K562 (cell line): ENCODE data around the gene CLSTN1. TPM values are rescaled to one million over a fixed set of nuclear protein-coding genes. Genes with fewer than 3 reads are reported as not detected.

ENCODE experiments used
- ATAC-seq: fragments of 200-7000 bp; cut with Tn5 transposase; 3 replicates; pipeline ENCODE4 v1.9.1; 2020; ENCODE audit warnings: moderate library complexity
- BruUV-seq: library from RNA; stranded (reverse); fragments of 400-500 nt; replicated peaks from 2 replicates; lab custom pipeline; 2021; lab: Mats Ljungman, UMichigan
- CTCF ChIA-PET: fragments of 300-600 bp; formaldehyde crosslinking; extraction: SDS; loops from one replicate; lab custom pipeline; 2021; ENCODE audit warnings: low intra/inter-chr PET ratio; lab: Yijun Ruan, JAX
- POLR2A ChIA-PET: fragments of 300-600, 350-650 bp; sonication (Branson Sonifier 250); formaldehyde crosslinking; extraction: SDS; loops from one replicate; lab custom pipeline; 2021; ENCODE audit warnings: antibody characterized with exemption, inconsistent platforms; lab: Yijun Ruan, JAX
- DNase-seq, 4 experiments: peaks; one replicate each; pipeline versions ENCODE4 v3.0.0 to v3.0.0-alpha.2; 2011 to 2018; ENCODE audit warnings: low spot score in 3 of 4, mixed read lengths in 3 of 4; ENCODE audit errors: extremely low read depth in 1 of 4
- FAIRE-seq: peaks from 2 replicates; lab custom pipeline; 2011; peaks lifted over from hg19 to GRCh38; lab: Jason Lieb, UNC
- H2AFZ ChIP-seq: 2 replicates; pipeline ENCODE4 v1.6.0; 2011; ENCODE audit warnings: low read depth, low read length, control low read depth, inconsistent platforms
- H3K27ac ChIP-seq: fragments of 200-600 bp; 3 replicates; pipeline ENCODE4 v1.8.0; 2011; ENCODE audit warnings: low read depth, mild to moderate bottlenecking, control low read depth, inconsistent platforms, low read length, moderate library complexity, mixed read lengths; ENCODE audit errors: extremely low read depth
- H3K27me3 ChIP-seq, 2 experiments: fragments of 300-600 bp in 1 of 2; 2 replicates in 1 of 2; 3 replicates in 1 of 2; pipeline versions ENCODE4 v1.6.0 to v1.8.0; 2011; ENCODE audit warnings: inconsistent platforms in 2 of 2, low read length in 2 of 2, mild to moderate bottlenecking in 1 of 2, mixed read lengths in 1 of 2, moderate library complexity in 1 of 2; ENCODE audit not compliant: control insufficient read depth in 2 of 2, insufficient read depth in 2 of 2
- H3K36me3 ChIP-seq: fragments of 300-600 bp; 3 replicates; pipeline ENCODE4 v1.8.0; 2011; ENCODE audit warnings: mild to moderate bottlenecking, low read length, inconsistent platforms; ENCODE audit not compliant: control insufficient read depth, insufficient read depth
- H3K4me1 ChIP-seq, 2 experiments: fragments of 200-600 bp in 1 of 2; replicated peaks in 1 of 2; 2 replicates in 1 of 2; 3 replicates in 1 of 2; pipeline versions ENCODE4 v1.5.1 to v1.8.0; 2011; ENCODE audit warnings: inconsistent platforms in 2 of 2, low read length in 2 of 2, mild to moderate bottlenecking in 1 of 2, mixed read lengths in 1 of 2, moderate library complexity in 1 of 2; ENCODE audit not compliant: control insufficient read depth in 2 of 2, insufficient read depth in 2 of 2
- H3K4me2 ChIP-seq: 2 replicates; pipeline ENCODE4 v1.6.1; 2011; ENCODE audit warnings: low read length, control low read depth, inconsistent platforms, mixed read lengths; ENCODE audit not compliant: insufficient read depth
- H3K4me3 ChIP-seq: fragments of 200-600 bp; sonication (generic), shearing (Covaris generic); 2 replicates; pipeline ENCODE4 v1.5.1; 2016; ENCODE audit warnings: control low read depth, inconsistent platforms
- H3K79me2 ChIP-seq: fragments of 200-600 bp; 3 replicates; pipeline ENCODE4 v1.8.0; 2011; ENCODE audit warnings: low read length, inconsistent platforms; ENCODE audit not compliant: control insufficient read depth, insufficient read depth
- H3K9ac ChIP-seq, 2 experiments: 2 replicates each; pipeline versions ENCODE4 v1.6.0 to v1.6.1; 2011; ENCODE audit warnings: low read depth in 2 of 2, low read length in 2 of 2, control low read depth in 1 of 2, inconsistent platforms in 1 of 2, mild to moderate bottlenecking in 1 of 2, mixed read lengths in 1 of 2; ENCODE audit not compliant: insufficient read depth in 1 of 2
- H3K9me1 ChIP-seq: one replicate; pipeline ENCODE4 v1.6.0; 2011; ENCODE audit warnings: inconsistent platforms, mild to moderate bottlenecking, low read length, moderate library complexity; ENCODE audit not compliant: control insufficient read depth, insufficient read depth
- H3K9me3 ChIP-seq: replicated peaks from 2 replicates; pipeline ENCODE4 v1.5.1; 2011; ENCODE audit warnings: low read depth, low read length, inconsistent platforms; ENCODE audit not compliant: control insufficient read depth, insufficient read depth
- H4K20me1 ChIP-seq: replicated peaks from 2 replicates; pipeline ENCODE4 v1.6.1; 2011; ENCODE audit warnings: low read length, inconsistent platforms, mixed read lengths; ENCODE audit not compliant: control insufficient read depth, insufficient read depth
- ATF2 ChIP-seq: sonication (generic); formaldehyde crosslinking; IDR thresholded peaks from 2 replicates; pipeline ENCODE4 v1.8.1; 2022; ENCODE audit warnings: missing genetic modification reagents
- BHLHE40 ChIP-seq: IDR thresholded peaks from 2 replicates; pipeline ENCODE4 v1.6.1; 2011; ENCODE audit warnings: low read length, improper control_type of control experiment
- E2F3 ChIP-seq: fragments of 250-450 bp; sonication (Bioruptor Pico); IDR thresholded peaks from 2 replicates; pipeline ENCODE4 v1.4.0; 2020; ENCODE audit warnings: mild to moderate bottlenecking
- GATAD2A ChIP-seq: fragments of 450-650 bp; IDR thresholded peaks from 2 replicates; pipeline ENCODE4 v1.6.1; 2017
- RBM39 ChIP-seq: fragments of 200-400 bp; formaldehyde crosslinking; optimal IDR thresholded peaks from 2 replicates; pipeline ENCODE3; 2018; ENCODE audit warnings: low read depth, low read length
- RFX7 ChIP-seq: fragments of 250-450 bp; sonication (Bioruptor Pico); IDR thresholded peaks from 2 replicates; pipeline ENCODE4 v1.5.1; 2021; ENCODE audit warnings: mild to moderate bottlenecking
- TBP ChIP-seq: optimal IDR thresholded peaks from 2 replicates; pipeline ENCODE3; 2011; ENCODE audit warnings: low read depth, low read length, improper control_type of control experiment
- ZBTB2 ChIP-seq: fragments of 450-650 bp; IDR thresholded peaks from 2 replicates; pipeline ENCODE4 v1.6.1; 2016; ENCODE audit warnings: antibody characterized with exemption
- ZBTB43 ChIP-seq: sonication (generic); formaldehyde crosslinking; IDR thresholded peaks from 2 replicates; pipeline ENCODE4 v1.8.0; 2023; ENCODE audit warnings: mild to moderate bottlenecking, missing genetic modification reagents
- ZC3H8 ChIP-seq: fragments of 450-650 bp; IDR thresholded peaks from 2 replicates; pipeline ENCODE4 v1.6.1; 2017
- ZNF253 ChIP-seq: fragments of 250-450 bp; sonication (Bioruptor Pico); conservative IDR thresholded peaks from 2 replicates; pipeline ENCODE4 v1.6.1; 2021; ENCODE audit warnings: mild to moderate bottlenecking
- ZNF764 ChIP-seq: fragments of 250-450 bp; sonication (Bioruptor Pico); IDR thresholded peaks from 2 replicates; pipeline ENCODE4 v1.4.0; 2020; ENCODE audit warnings: low read depth, mild to moderate bottlenecking, moderate library complexity
- ZNF780A ChIP-seq: fragments of 250-450 bp; sonication (Bioruptor Pico); IDR thresholded peaks from 2 replicates; pipeline ENCODE4 v1.5.0; 2021; ENCODE audit warnings: mild to moderate bottlenecking
- WGBS: fragments of 100-300 bp; shearing (Covaris generic); methylation state at CpG from one replicate; pipeline ENCODE4 v1.1.6; 2016; ENCODE audit warnings: low coverage, mixed read lengths; ENCODE audit not compliant: insufficient coverage; ENCODE audit errors: missing lambda C conversion rate; 5-methylcytosine and 5-hydroxymethylcytosine counted together
- in situ Hi-C: fragments of 300-500 bp; cut with MboI; formaldehyde crosslinking; loops from 4 replicates; pipeline ENCODE4 v1.15.0; 2018; ENCODE audit warnings: inconsistent platforms, mixed read lengths
- intact Hi-C: fragments of 100-400 bp; cut with micrococcal nuclease; formaldehyde crosslinking; loops from 2 replicates; pipeline ENCODE4 v1.14.2; 2022
- polyA plus RNA-seq, 8 experiments: library from polyadenylated mRNA; depleted of rRNA in 4 of 8; stranded (reverse) in 5 of 8; unstranded in 3 of 8; fragments of >200 nt; fragmentation: Nextera tagmentation in 2 of 8; fragmentation: Illumina TruSeq in 1 of 8; extraction: Ambion mirVana in 2 of 8; extraction: Trizol in 1 of 8; gene quantifications; 2 replicates each; pipeline versions ENCODE4 v1.2.1 to v1.2.3, GENCODE V29; 2011 to 2014; ENCODE audit warnings: inconsistent platforms in 1 of 8, missing spikeins in 1 of 8
- total RNA-seq, 7 experiments: library from RNA; depleted of rRNA in 6 of 7; stranded (reverse); fragments of >200 nt in 6 of 7; fragmentation: Illumina TruSeq in 2 of 7; extraction: Trizol in 2 of 7; gene quantifications; 2 replicates each; pipeline versions ENCODE4 v1.2.1 to v1.2.3, GENCODE V29; 2011 to 2021; ENCODE audit warnings: low replicate concordance in 1 of 7

The CLSTN1 gene
- total and polyA plus RNA-seq, 9 of the 15 experiments (the other 6 are each of a cell fraction or from before 2014, with no cell fraction given): 1.1 to 32.5 (median 13.3) TPM

GRCh38 chr1:9853249-9853595, 29.5 kb upstream of the CLSTN1 start:
- no peak overlapping the region for H3K4me3 ChIP-seq
- in situ Hi-C loops: no loop called here
- H3K9me3 ChIP-seq: peaks cover 3% of the 10 kb centered on the region; the same call in 1 of the 2 replicates
- no peaks in the 10 kb centered on the region for H3K36me3 ChIP-seq
- POLR2A ChIA-PET: interaction anchor here (1.3 to 1.4 kb wide), 2 partner anchors 9 to 30 kb away, joined by 3 to 6 read pairs; no protein-coding TSS in a partner anchor
- H2AFZ ChIP-seq: no peak overlapping the region
- FAIRE-seq: no peak
- no peaks in the 10 kb centered on the region for H4K20me1 ChIP-seq
- TF ChIP-seq BHLHE40: no peak
- no peak for TF ChIP-seq GATAD2A
- TF ChIP-seq RBM39: no peak
- no peak for TF ChIP-seq E2F3 (CRISPR knock-in tag)
- no peak for TF ChIP-seq RFX7 (CRISPR knock-in tag)
- no peak for TF ChIP-seq ZNF253 (CRISPR knock-in tag)
- TF ChIP-seq ZNF764: no peak
- no peak for TF ChIP-seq ZBTB2
- no peak for TF ChIP-seq ZC3H8
- no peak for TF ChIP-seq ATF2 (CRISPR knock-in tag)
- no peak for TF ChIP-seq ZBTB43 (CRISPR knock-in tag)
- TF ChIP-seq ZNF780A (CRISPR knock-in tag): no peak
- no peak for TF ChIP-seq TBP
- TF ChIP-seq, all 486 proteins: peak for 0
- intact Hi-C loops: no loop called here
- H3K9me1 ChIP-seq: no peaks in the 10 kb centered on the region
- no TSS peak for BruUV-seq
- 30% methylated on average over 4 of the region's 4 CpGs for WGBS
- peaks cover 4 to 23% of the 10 kb centered on the region in 2 experiments; a peak in 2 of 5 replicates for H3K4me1 ChIP-seq
- no peaks in the 10 kb centered on the region for H3K27me3 ChIP-seq
- CTCF ChIA-PET: no interaction called here
- no peak overlapping the region for H3K9ac ChIP-seq
- H3K27ac ChIP-seq: no peak overlapping the region
- H3K79me2 ChIP-seq: no peaks in the 10 kb centered on the region
- ATAC-seq (no peak), DNase-seq (no peak)
- H3K4me2 ChIP-seq: no peak overlapping the region
